ENCODE measurements around the gene COX4I1.
A peak's percentile ranks its signal among the peaks of the same experiment; 100 is the strongest.

The COX4I1 gene

GRCh38 chr16:85755929-85756768 lies 43.3 kb upstream of the COX4I1 start:
- POLR2A ChIA-PET, result no interaction called here
- CTCF ChIA-PET, result interaction anchor here (0.5 to 0.7 kb wide), 4 partner anchors 65 to 1714 kb away, joined by 3 to 6 read pairs (median 4); no protein-coding TSS in a partner anchor
- Histone ChIP-seq H3K27ac (ENCODE audit: extremely low read depth, low read depth, low read length) (no peak overlapping the region), H3K4me1 (ENCODE audit: control insufficient read depth, insufficient read depth, low read length) (no peaks in the 10 kb centered on the region; the same call in 1 of the 2 replicates), H3K4me3 (ENCODE audit: low read depth, low read length) (no peak overlapping the region), H3K36me3 (ENCODE audit: control insufficient read depth in 2 of 2, insufficient read depth in 1 of 2, low read length in 2 of 2) (no peaks in the 10 kb centered on the region), H3K9me3 (ENCODE audit: control insufficient read depth, insufficient read depth, low read depth, low read length) (no peaks in the 10 kb centered on the region)
- 0 out of 2 replicates have a peak, but pooled peaks have one; percentile 7 for TF ChIP-seq GLIS1 (tag by site-specific recombination; IDR thresholded peaks at IDR 0.05)
- TF ChIP-seq ZIC2 (tag by site-specific recombination; IDR thresholded peaks at IDR 0.05), result peak; percentile 65
- TF ChIP-seq, protein P1, sequence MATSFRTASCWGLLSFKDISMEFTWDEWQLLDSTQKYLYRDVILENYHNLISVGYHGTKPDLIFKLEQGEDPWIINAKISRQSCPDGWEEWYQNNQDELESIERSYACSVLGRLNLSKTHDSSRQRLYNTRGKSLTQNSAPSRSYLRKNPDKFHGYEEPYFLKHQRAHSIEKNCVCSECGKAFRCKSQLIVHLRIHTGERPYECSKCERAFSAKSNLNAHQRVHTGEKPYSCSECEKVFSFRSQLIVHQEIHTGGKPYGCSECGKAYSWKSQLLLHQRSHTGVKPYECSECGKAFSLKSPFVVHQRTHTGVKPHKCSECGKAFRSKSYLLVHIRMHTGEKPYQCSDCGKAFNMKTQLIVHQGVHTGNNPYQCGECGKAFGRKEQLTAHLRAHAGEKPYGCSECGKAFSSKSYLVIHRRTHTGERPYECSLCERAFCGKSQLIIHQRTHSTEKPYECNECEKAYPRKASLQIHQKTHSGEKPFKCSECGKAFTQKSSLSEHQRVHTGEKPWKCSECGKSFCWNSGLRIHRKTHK (tag by site-specific recombination; IDR thresholded peaks at IDR 0.05), result no peak
- no peak for TF ChIP-seq ZNF629 (tag by site-specific recombination; IDR thresholded peaks at IDR 0.05)

GRCh38 chr16:85757341-85757822 lies 42.1 kb upstream of the COX4I1 start:
- POLR2A ChIA-PET, result no interaction called here
- Histone ChIP-seq H3K36me3 (ENCODE audit: control insufficient read depth in 2 of 2, insufficient read depth in 1 of 2, low read length in 2 of 2) (no peaks in the 10 kb centered on the region), H3K4me1 (ENCODE audit: control insufficient read depth, insufficient read depth, low read length) (no peaks in the 10 kb centered on the region), H3K9me3 (ENCODE audit: control insufficient read depth, insufficient read depth, low read depth, low read length) (no peaks in the 10 kb centered on the region), H3K4me3 (ENCODE audit: low read depth, low read length) (no peak overlapping the region), H3K27ac (ENCODE audit: extremely low read depth, low read depth, low read length) (no peak overlapping the region)
- CTCF ChIA-PET, result no interaction called here
- TF ChIP-seq, protein P2, sequence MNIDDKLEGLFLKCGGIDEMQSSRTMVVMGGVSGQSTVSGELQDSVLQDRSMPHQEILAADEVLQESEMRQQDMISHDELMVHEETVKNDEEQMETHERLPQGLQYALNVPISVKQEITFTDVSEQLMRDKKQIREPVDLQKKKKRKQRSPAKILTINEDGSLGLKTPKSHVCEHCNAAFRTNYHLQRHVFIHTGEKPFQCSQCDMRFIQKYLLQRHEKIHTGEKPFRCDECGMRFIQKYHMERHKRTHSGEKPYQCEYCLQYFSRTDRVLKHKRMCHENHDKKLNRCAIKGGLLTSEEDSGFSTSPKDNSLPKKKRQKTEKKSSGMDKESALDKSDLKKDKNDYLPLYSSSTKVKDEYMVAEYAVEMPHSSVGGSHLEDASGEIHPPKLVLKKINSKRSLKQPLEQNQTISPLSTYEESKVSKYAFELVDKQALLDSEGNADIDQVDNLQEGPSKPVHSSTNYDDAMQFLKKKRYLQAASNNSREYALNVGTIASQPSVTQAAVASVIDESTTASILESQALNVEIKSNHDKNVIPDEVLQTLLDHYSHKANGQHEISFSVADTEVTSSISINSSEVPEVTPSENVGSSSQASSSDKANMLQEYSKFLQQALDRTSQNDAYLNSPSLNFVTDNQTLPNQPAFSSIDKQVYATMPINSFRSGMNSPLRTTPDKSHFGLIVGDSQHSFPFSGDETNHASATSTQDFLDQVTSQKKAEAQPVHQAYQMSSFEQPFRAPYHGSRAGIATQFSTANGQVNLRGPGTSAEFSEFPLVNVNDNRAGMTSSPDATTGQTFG (tag by site-specific recombination; IDR thresholded peaks at IDR 0.05; ENCODE audit: borderline replicate concordance), result no peak
- TF ChIP-seq MEIS1 (CRISPR knock-in tag; IDR thresholded peaks at IDR 0.05; ENCODE audit: borderline replicate concordance) (no peak), ZNF777 (tag by site-specific recombination; IDR thresholded peaks at IDR 0.05; ENCODE audit: borderline replicate concordance) (no peak), ZNF350 (tag by site-specific recombination; IDR thresholded peaks at IDR 0.05) (no peak), ZNF221 (tag by site-specific recombination; IDR thresholded peaks at IDR 0.05; ENCODE audit: borderline replicate concordance) (no peak), ZNF521 (tag by site-specific recombination; IDR thresholded peaks at IDR 0.05) (no peak), ZNF660 (tag by site-specific recombination; IDR thresholded peaks at IDR 0.05) (peak; percentile 65; the same call in 1 of the 2 replicates), ZNF544 (tag by site-specific recombination; IDR thresholded peaks at IDR 0.05) (no peak)

GRCh38 chr16:85759136-85759535 lies 40.4 kb upstream of the COX4I1 start:
- Histone ChIP-seq H3K4me3 (ENCODE audit: low read depth, low read length) (no peak overlapping the region), H3K27ac (ENCODE audit: extremely low read depth, low read depth, low read length) (no peak overlapping the region), H3K36me3 (ENCODE audit: control insufficient read depth in 2 of 2, insufficient read depth in 1 of 2, low read length in 2 of 2) (no peaks in the 10 kb centered on the region), H3K9me3 (ENCODE audit: control insufficient read depth, insufficient read depth, low read depth, low read length) (no peaks in the 10 kb centered on the region), H3K4me1 (ENCODE audit: control insufficient read depth, insufficient read depth, low read length) (no peaks in the 10 kb centered on the region)
- ChIA-PET CTCF (interaction anchor here (0.7 to 1.2 kb wide), 4 partner anchors 13 to 40 kb away, joined by 3 to 6 read pairs (median 5); no protein-coding TSS in a partner anchor), POLR2A (no interaction called here)
- TF ChIP-seq CTCF (tag by site-specific recombination; IDR thresholded peaks at IDR 0.05), result no peak
- TF ChIP-seq KLF16 (tag by site-specific recombination; IDR thresholded peaks at IDR 0.05), result no peak
- TF ChIP-seq ZBTB21 (tag by site-specific recombination; IDR thresholded peaks at IDR 0.05), result no peak
- no peak for TF ChIP-seq REST (tag by site-specific recombination; IDR thresholded peaks at IDR 0.05)
- TF ChIP-seq ZNF514 (tag by site-specific recombination; IDR thresholded peaks at IDR 0.05), result no peak
